ENCODE results near the gene DVL2.
"Not testable (repeated sequence)": the region's sequence is repeated elsewhere in the genome, so short reads cannot be mapped to it uniquely, and the experiment has no call there.

The DVL2 gene

GRCh38 chr17:7196651-7197401 lies 37.5 kb downstream of the DVL2 start:
- no peak for DNase-seq (ENCODE audit: low spot score)

DNA sequence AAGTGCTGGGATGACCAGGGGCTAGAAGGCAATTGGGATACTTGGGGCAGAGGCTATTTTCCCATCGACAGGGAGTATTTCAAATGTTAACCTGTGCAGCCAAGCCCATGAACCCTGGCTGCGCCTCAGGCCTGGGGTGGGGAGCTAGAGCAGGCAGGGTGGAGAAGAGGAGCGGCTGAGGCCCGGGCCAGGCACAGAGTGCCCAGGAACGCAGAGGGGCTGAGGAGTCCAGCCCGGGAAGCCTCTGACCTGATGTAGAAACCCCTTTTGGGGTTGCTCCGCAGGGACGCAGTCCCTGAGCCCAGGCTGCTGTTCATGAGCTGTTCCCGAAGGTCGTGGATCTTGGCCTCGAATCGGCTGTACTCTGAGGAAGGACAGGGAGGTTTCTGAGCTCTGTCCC lies 38.3 kb downstream of the DVL2 start:
- DNase-seq (ENCODE audit: low spot score), result no peak

DNA sequence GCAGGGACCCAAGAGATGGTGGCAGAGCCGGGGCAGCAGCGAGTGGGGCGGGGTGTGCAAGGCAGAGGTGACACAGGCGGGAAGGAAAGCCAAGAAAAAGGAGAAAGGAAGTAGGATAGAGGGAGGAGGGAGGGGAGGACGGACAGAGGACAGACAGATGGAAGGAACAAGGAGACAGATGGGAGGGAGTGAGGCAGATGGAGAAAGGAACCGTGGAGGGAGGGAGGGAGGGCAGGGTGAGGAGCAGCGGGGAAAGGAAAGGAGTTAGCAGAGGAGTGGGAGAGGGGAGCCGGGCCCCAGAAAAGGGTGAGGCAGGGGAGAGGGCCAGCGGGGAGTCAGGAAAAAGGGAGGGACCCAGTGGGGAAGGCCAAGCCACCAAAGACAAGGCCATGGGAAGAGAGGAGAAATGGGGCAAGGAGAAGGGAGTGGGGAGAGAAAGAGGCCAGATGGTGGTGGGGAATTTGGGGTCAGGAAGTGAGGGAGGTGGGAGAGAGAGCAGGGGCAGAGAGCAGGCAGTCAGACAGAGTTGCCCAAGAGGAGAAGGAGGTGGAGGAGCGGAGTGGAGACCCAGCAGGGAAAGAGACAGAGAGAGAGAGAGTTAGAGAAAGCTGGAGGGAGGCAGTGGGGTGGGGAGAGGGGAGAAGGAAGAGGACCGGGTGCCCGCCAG lies 41.9 kb downstream of the DVL2 start:
- DNase-seq (ENCODE audit: low spot score), result no peak

GRCh38 chr17:7191571-7192270 lies 42.6 kb downstream of the DVL2 start:
- DNase-seq (ENCODE audit: low spot score), result peak; percentile 16

DNA sequence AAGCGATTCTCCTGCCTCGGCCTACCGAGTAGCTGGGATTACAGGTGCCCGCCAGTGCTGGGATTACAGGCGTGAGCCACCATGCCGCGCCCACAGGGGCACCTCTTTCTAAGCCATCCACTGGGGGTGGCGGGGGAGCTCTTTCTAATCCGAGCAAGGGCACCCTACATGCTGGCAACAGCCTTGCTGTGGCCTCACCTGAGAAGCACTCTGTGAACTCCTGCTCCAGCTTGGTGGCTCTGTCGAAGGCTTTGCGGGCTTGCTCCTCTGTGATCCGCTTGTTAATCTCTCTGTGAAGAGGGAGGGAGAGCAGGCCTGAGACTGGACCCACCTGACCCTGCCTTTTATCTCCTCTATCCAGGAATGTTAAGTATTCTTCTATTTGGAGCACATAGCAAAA lies 43.2 kb downstream of the DVL2 start:
- no peak for DNase-seq (ENCODE audit: low spot score)

GRCh38 chr17:7190276-7190917 lies 43.9 kb downstream of the DVL2 start:
- DNase-seq (ENCODE audit: low spot score), result no peak

DNA sequence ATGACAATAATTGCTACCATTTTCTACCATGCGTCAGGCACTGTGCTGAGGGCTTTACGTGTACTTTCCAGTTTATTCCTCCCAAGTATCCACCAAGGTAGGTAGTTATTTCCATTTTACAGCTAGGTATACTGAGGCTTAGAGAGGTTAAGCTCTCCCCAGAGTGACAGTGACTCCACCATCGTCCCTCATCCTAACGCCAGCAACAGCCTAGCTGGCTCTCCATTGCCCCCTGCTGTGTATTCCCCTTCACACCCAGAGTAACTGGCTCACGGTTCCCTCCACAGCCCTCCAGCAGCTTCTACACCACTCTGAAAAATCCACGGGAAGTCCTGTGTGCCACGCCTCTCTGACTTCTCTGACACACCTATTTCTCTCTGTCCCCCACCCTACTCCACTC lies 48.1 kb downstream of the DVL2 start:
- no peak for DNase-seq (ENCODE audit: low spot score)

GRCh38 chr17:7184647-7185046 lies 49.7 kb downstream of the DVL2 start:
- DNase-seq (ENCODE audit: low spot score), result no peak

- no peak for DNase-seq (ENCODE audit: low spot score)
These were observed 50.2 kb downstream of the DVL2 start for GRCh38 chr17:7184091-7184488.

DNA sequence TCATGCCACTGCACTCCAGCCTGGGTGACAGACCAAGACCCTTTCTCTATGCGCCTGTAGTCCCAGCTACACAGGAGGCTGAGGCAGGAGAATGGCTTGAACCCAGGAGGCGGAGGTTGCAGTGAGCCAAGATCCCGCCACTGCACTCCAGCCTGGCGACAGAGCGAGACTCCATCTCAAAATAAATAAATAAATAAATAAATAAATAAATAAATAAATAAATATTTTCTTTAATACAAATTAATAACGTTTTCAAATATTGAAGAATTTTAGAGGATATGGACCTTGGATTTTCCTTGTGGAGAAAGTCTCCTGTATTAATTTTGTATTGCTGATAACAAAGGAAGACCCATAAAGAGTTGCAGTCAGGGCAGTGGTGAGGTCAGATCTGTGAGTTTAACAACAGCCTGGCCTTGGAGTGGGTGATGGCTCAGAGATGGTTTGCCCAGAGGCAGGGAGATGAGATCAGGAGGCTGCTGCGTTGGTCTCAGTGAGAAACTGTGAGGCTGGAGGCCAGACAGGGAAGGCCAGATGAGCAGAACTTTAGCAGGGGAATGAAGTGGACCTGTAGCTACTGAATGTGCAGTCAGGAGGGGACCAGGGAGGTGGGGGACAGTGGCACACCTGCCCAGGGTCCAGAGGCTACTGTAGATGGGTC lies 50.8 kb downstream of the DVL2 start:
- DNase-seq (ENCODE audit: low spot score), result no peak

- DNase-seq (ENCODE audit: low spot score), result not testable (repeated sequence)
These were observed 52.2 kb downstream of the DVL2 start for GRCh38 chr17:7182101-7182500.

- DNase-seq (ENCODE audit: low spot score), result no peak
These were observed 54.7 kb downstream of the DVL2 start, which contains the start of gene ASGR1 for GRCh38 chr17:7179317-7180254. Gene ASGR1 (minus strand): TSS chr17:7179370. CDS start chr17:7178563, 807 bp downstream.

- no peak for DNase-seq (ENCODE audit: low spot score)
These were observed 55.4 kb downstream of the DVL2 start for GRCh38 chr17:7178973-7179316.

- DNase-seq (ENCODE audit: low spot score), result no peak
These were observed 56.3 kb downstream of the DVL2 start for GRCh38 chr17:7177954-7178477.

DNA sequence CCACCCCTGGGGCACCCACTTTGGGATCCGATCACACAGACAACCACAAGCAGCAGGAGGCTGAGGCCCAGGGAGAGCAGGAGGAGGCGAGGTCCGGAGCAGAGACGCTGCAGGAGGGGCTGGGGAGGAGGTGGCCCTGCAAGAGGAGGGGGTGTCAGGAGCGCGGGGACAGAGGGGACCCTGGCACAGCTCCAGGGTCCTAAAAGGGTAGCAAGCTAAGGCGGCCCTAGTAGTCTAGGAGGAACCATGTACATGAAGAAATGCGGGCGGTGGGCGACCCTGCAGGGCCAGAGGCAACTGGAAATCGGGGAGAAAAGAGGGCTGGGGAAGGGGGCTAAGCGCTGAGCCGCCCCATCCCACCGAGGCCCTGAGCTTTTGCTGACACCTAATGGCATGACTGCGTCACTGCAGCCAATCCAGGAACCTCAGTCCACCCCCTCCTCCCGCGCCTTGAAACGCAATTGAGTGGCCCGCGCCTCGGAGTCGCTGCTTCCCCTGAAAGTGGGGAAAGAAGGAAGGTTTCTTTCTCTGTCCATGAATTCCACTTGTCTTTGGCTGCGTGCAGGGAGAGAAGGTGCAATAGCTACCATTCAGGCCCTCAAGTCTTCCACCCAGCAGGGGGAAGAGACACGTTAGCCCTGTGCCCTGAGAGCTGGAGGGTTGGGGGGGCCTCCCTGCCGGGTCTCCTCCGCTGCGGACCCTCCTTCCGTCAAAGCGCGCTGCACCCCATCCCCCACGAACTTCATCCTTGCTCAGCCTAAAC lies 56.9 kb downstream of the DVL2 start:
- DNase-seq (ENCODE audit: low spot score), result peak; percentile 24

DNA sequence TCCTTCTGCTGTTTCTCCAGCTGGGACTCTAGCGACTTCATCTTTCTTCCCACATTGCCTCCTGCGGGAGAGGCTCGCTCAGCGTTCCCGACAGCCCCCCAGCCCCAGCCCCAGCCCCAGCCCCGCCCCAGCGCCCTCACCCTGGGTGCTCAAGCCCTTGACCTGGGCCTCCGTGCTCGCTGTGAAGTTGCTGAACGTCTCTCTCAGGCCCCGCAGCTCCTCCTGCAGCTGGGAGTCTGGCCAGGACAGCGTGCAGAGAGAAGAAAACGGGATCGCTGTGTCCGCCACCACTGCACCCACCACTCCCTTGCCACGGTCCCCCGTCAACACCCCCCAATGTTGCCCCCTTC lies 57.5 kb downstream of the DVL2 start:
- no peak for DNase-seq (ENCODE audit: low spot score)

GRCh38 chr17:7176107-7176840 lies 58.0 kb downstream of the DVL2 start:
- DNase-seq (ENCODE audit: low spot score), result no peak

Data from hematopoietic multipotent progenitor cell treated with erythropoietin and hydrocortisone succinate and interleukin-3 and kit ligand, for 15 days (in vitro differentiated cells).